H1 (cell line): Measurements from ENCODE around the gene SLC25A22. TPM values are rescaled to one million over a fixed set of nuclear protein-coding genes. Genes with fewer than 3 reads are reported as not detected.
A peak's percentile ranks its signal among the peaks of the same experiment; 100 is the strongest.

Source experiments
- CTCF ChIA-PET: fragments of 300-600 bp; sonication (Branson Sonifier 250); formaldehyde crosslinking; loops from one replicate; lab custom pipeline; 2021; ENCODE audit not compliant: partially characterized antibody; lab: Charles Lee
- POLR2A ChIA-PET: fragments of 300-600 bp; sonication (Branson Sonifier 250); formaldehyde crosslinking; loops from one replicate; lab custom pipeline; 2021; ENCODE audit warnings: inconsistent platforms; ENCODE audit not compliant: partially characterized antibody; lab: Charles Lee
- DNase-seq, 2 experiments: peaks; one replicate each; pipeline versions ENCODE4 v3.0.0 to v3.0.0-alpha.2; 2010 to 2022; ENCODE audit warnings: low spot score in 2 of 2, low read depth in 1 of 2, mixed read lengths in 1 of 2
- FAIRE-seq: peaks from 2 replicates; lab custom pipeline; 2011; peaks lifted over from hg19 to GRCh38; lab: Jason Lieb, UNC
- H2AFZ ChIP-seq: 2 replicates; pipeline ENCODE4 v1.8.1; 2012; ENCODE audit warnings: low read length, inconsistent platforms
- H2AK5ac ChIP-seq: 2 replicates; pipeline ENCODE4 v1.6.1; 2013; ENCODE audit warnings: low read depth, low read length
- H2BK120ac ChIP-seq: replicated peaks from 2 replicates; pipeline ENCODE3; 2013; ENCODE audit warnings: low read depth, low read length, inconsistent platforms
- H2BK12ac ChIP-seq: 2 replicates; pipeline ENCODE4 v1.6.1; 2013; ENCODE audit warnings: low read depth, low read length
- H2BK15ac ChIP-seq: 2 replicates; pipeline ENCODE4 v1.6.1; 2013; ENCODE audit warnings: low read length
- H2BK20ac ChIP-seq: 2 replicates; pipeline ENCODE4 v1.6.1; 2013; ENCODE audit warnings: low read length
- H2BK5ac ChIP-seq: 2 replicates; pipeline ENCODE4 v1.6.1; 2013; ENCODE audit warnings: low read depth, low read length
- H3K14ac ChIP-seq: 2 replicates; pipeline ENCODE4 v1.6.1; 2013; ENCODE audit warnings: inconsistent platforms; ENCODE audit not compliant: insufficient read length
- H3K18ac ChIP-seq: 2 replicates; pipeline ENCODE4 v1.6.1; 2013; ENCODE audit warnings: low read length; ENCODE audit errors: extremely low read depth
- H3K23ac ChIP-seq: 2 replicates; pipeline ENCODE4 v1.6.1; 2013; ENCODE audit warnings: inconsistent platforms; ENCODE audit not compliant: insufficient read length
- H3K23me2 ChIP-seq: 2 replicates; pipeline ENCODE4 v1.6.1; 2013; ENCODE audit warnings: low read depth, low read length
- H3K27ac ChIP-seq: 2 replicates; pipeline ENCODE4 v1.6.1; 2011; ENCODE audit warnings: low read depth, low read length, inconsistent platforms
- H3K27me3 ChIP-seq, 4 experiments: replicated peaks in 1 of 4; 1 replicate in 1 of 4; 2 replicates in 3 of 4; pipeline versions ENCODE4 v1.6.1 to v1.8.1; 2011 to 2013; ENCODE audit warnings: low read length in 3 of 4, mild to moderate bottlenecking in 3 of 4, inconsistent platforms in 2 of 4, mixed read lengths in 2 of 4, moderate library complexity in 1 of 4; ENCODE audit not compliant: control insufficient read depth in 3 of 4, insufficient read depth in 3 of 4; ENCODE audit errors: extremely low read depth in 1 of 4
- H3K36me3 ChIP-seq, 4 experiments: 2 replicates each; pipeline versions ENCODE4 v1.6.1 to v1.8.1; 2011 to 2013; ENCODE audit warnings: mild to moderate bottlenecking in 4 of 4, low read length in 3 of 4, moderate library complexity in 2 of 4, control low read depth in 1 of 4, inconsistent platforms in 1 of 4; ENCODE audit not compliant: insufficient read depth in 4 of 4, control insufficient read depth in 2 of 4
- H3K4ac ChIP-seq: replicated peaks from 2 replicates; pipeline ENCODE3; 2013; ENCODE audit warnings: low read length, low read depth, mixed read lengths, inconsistent platforms; ENCODE audit not compliant: insufficient read length
- H3K4me1 ChIP-seq, 4 experiments: replicated peaks in 1 of 4; 1 replicate in 1 of 4; 2 replicates in 3 of 4; pipeline versions ENCODE4 v1.6.1 to v1.8.1; 2011 to 2013; ENCODE audit warnings: low read length in 3 of 4, inconsistent platforms in 2 of 4, mixed read lengths in 1 of 4; ENCODE audit not compliant: insufficient read depth in 4 of 4, control insufficient read depth in 3 of 4
- H3K4me2 ChIP-seq, 2 experiments: 2 replicates each; pipeline versions ENCODE4 v1.6.1 to v1.8.1; 2011 to 2013; ENCODE audit warnings: low read depth in 2 of 2, low read length in 2 of 2, control low read depth in 1 of 2, inconsistent platforms in 1 of 2, mild to moderate bottlenecking in 1 of 2; ENCODE audit not compliant: insufficient read depth in 1 of 2
- H3K4me3 ChIP-seq, 4 experiments: fragments of 200-600, 300-600 bp in 1 of 4; sonication (generic), shearing (Covaris generic), sonication (Bioruptor Twin) in 1 of 4; 2 replicates each; pipeline versions ENCODE4 v1.5.1 to v1.8.1; 2011 to 2016; ENCODE audit warnings: low read length in 4 of 4, low read depth in 3 of 4, control low read depth in 2 of 4, inconsistent platforms in 2 of 4, mild to moderate bottlenecking in 2 of 4, mixed read lengths in 1 of 4, moderate library complexity in 1 of 4; ENCODE audit not compliant: insufficient read depth in 2 of 4; ENCODE audit errors: extremely low read depth in 1 of 4
- H3K56ac ChIP-seq: replicated peaks from 2 replicates; pipeline ENCODE3; 2013; ENCODE audit warnings: low read depth, mild to moderate bottlenecking, mixed read lengths, low read length, inconsistent platforms; ENCODE audit not compliant: insufficient read length
- H3K79me1 ChIP-seq: 2 replicates; pipeline ENCODE4 v1.6.1; 2013; ENCODE audit warnings: low read depth, low read length, control low read depth
- H3K79me2 ChIP-seq, 2 experiments: 2 replicates each; pipeline versions ENCODE4 v1.6.1 to v1.8.1; 2012 to 2013; ENCODE audit warnings: low read length in 2 of 2, mild to moderate bottlenecking in 2 of 2, inconsistent platforms in 1 of 2; ENCODE audit not compliant: insufficient read depth in 2 of 2, control insufficient read depth in 1 of 2
- H3K9ac ChIP-seq, 4 experiments: replicated peaks in 1 of 4; 1 replicate in 1 of 4; 2 replicates in 3 of 4; pipeline versions ENCODE4 v1.6.1 to v1.8.1; 2011 to 2013; ENCODE audit warnings: low read depth in 3 of 4, low read length in 3 of 4, control low read depth in 2 of 4, mild to moderate bottlenecking in 2 of 4, moderate library complexity in 2 of 4, inconsistent platforms in 1 of 4; ENCODE audit errors: extremely low read depth in 1 of 4
- H3K9me3 ChIP-seq, 2 experiments: 2 replicates each; pipeline versions ENCODE4 v1.6.1 to v1.8.1; 2012 to 2013; ENCODE audit warnings: mild to moderate bottlenecking in 2 of 2, moderate library complexity in 2 of 2, control low read depth in 1 of 2, inconsistent platforms in 1 of 2, low read depth in 1 of 2, low read length in 1 of 2, mixed read lengths in 1 of 2; ENCODE audit not compliant: insufficient read depth in 2 of 2
- H4K20me1 ChIP-seq, 2 experiments: replicated peaks in 1 of 2; 2 replicates each; pipeline versions ENCODE3 to v1.8.1; 2011 to 2013; ENCODE audit warnings: inconsistent platforms in 2 of 2, low read length in 2 of 2, mild to moderate bottlenecking in 1 of 2; ENCODE audit not compliant: insufficient read depth in 2 of 2, control insufficient read depth in 1 of 2
- H4K5ac ChIP-seq: 2 replicates; pipeline ENCODE4 v1.6.1; 2013; ENCODE audit warnings: low read length, low read depth, mixed read lengths, inconsistent platforms; ENCODE audit not compliant: insufficient read length
- H4K8ac ChIP-seq: 2 replicates; pipeline ENCODE4 v1.8.0; 2013; ENCODE audit warnings: mild to moderate bottlenecking, moderate library complexity, low read length, inconsistent platforms; ENCODE audit not compliant: insufficient read depth; ENCODE audit errors: extremely low read depth
- H4K91ac ChIP-seq: replicated peaks from 2 replicates; pipeline ENCODE3; 2013; ENCODE audit warnings: low read length, mixed read lengths, inconsistent platforms; ENCODE audit not compliant: insufficient read length
- EZH2 ChIP-seq: fragments of 200-600 bp; sonication (generic); IDR thresholded peaks from 2 replicates; pipeline ENCODE4 v1.7.1; 2012; ENCODE audit warnings: low read depth, mild to moderate bottlenecking, moderate library complexity, low read length, inconsistent platforms; ENCODE audit not compliant: severe bottlenecking
- NANOG ChIP-seq: IDR thresholded peaks from 2 replicates; pipeline ENCODE4 v1.6.1; 2011; ENCODE audit warnings: low read length, low read depth, mild to moderate bottlenecking, inconsistent platforms; ENCODE audit not compliant: insufficient read depth, poor library complexity, severe bottlenecking
- POLR2AphosphoS5 ChIP-seq: IDR thresholded peaks from 2 replicates; pipeline ENCODE4 v1.6.1; 2011; ENCODE audit warnings: low read depth, low read length
- TAF1 ChIP-seq: IDR thresholded peaks from 2 replicates; pipeline ENCODE4 v1.6.1; 2011; ENCODE audit warnings: mild to moderate bottlenecking, low read depth, low read length
- TCF12 ChIP-seq: IDR thresholded peaks from 2 replicates; pipeline ENCODE4 v1.6.1; 2011; ENCODE audit warnings: low read depth, mild to moderate bottlenecking, low read length
- WGBS, 2 experiments: shearing (Covaris generic) in 1 of 2; methylation state at CpG; one replicate each; pipeline versions ENCODE4 v1.1.6 to v1.1.7; 2013 to 2015; ENCODE audit warnings: low lambda C conversion rate in 2 of 2, mixed read lengths in 2 of 2, inconsistent platforms in 1 of 2, low coverage in 1 of 2, missing lambda C conversion rate in 1 of 2; ENCODE audit not compliant: insufficient replicate concordance in 2 of 2, insufficient coverage in 1 of 2, insufficient read length in 1 of 2; ENCODE audit errors: extremely low coverage in 1 of 2, missing lambda C conversion rate in 1 of 2; 5-methylcytosine and 5-hydroxymethylcytosine counted together
- polyA plus RNA-seq, 7 experiments: library from polyadenylated mRNA; depleted of rRNA in 3 of 7; stranded (reverse) in 5 of 7; unstranded in 2 of 7; fragments of >200 nt in 5 of 7; fragments of 200-250 nt in 2 of 7; gene quantifications; 1 replicate in 5 of 7; 2 replicates in 1 of 7; 4 replicates in 1 of 7; pipeline versions ENCODE4 v1.2.1 to v1.2.3, GENCODE V29; 2011 to 2013; ENCODE audit warnings: missing spikeins in 2 of 7, mixed read lengths in 2 of 7
- total RNA-seq: library from RNA; stranded (reverse); fragmentation: NEBNext Ultra II Directional; extraction: Animal tissue kit (Norgen Biotek cat#: 25700); gene quantifications from 2 replicates; pipeline ENCODE4 v1.2.1, GENCODE V29; 2021

The SLC25A22 gene
- total and polyA plus RNA-seq, 2 of the 8 experiments (the other 6 are each of a cell fraction or from before 2014, with no cell fraction given): 31.5 to 48.0 TPM

DNA sequence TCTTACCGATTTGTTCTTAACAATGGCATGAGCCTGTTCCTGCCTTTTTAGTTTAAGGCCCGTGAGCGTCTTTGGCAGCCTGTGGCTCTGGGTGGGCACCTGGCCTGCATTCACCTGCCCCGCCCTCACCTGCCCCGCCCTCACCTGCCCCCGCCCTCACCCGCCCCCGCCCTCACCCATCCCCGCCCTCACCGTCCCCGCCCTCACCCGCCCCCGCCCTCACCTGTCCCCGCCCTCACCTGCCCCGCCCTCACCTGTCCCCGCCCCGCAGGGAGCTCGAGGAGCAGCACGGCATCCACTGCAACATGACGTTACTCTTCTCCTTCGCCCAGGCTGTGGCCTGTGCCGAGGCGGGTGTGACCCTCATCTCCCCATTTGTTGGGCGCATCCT lies 35.0 kb downstream of the SLC25A22 start:
- no peak overlapping the region; the same call in 1 of the 2 replicates for H2AK5ac ChIP-seq
- H3K27ac ChIP-seq: peak overlapping the region; percentile 61; the same call in 1 of the 2 replicates
- no peak overlapping the region for H2AFZ ChIP-seq
- no peak overlapping the region for H3K9ac ChIP-seq
- H3K18ac ChIP-seq: no peak overlapping the region
- no peak overlapping the region for H3K23ac ChIP-seq
- H2BK5ac ChIP-seq: peak overlapping the region; percentile 85
- ChIA-PET POLR2A (interaction anchor here (0.7 to 35.3 kb wide), 18 partner anchors 4 to 313 kb away, joined by 3 to 636 read pairs (median 4); partner anchors contain the start of genes CDHR5, CEND1, DEAF1 and GATD1), CTCF (interaction anchor here (0.6 to 26.9 kb wide), 17 partner anchors 9 to 199 kb away, joined by 3 to 395 read pairs (median 3); partner anchors contain the start of gene TALDO1)
- H4K20me1 ChIP-seq: peaks cover 13 to 35% of the 10 kb centered on the region in 2 experiments
- no peak overlapping the region for H3K56ac ChIP-seq
- no peaks in the 10 kb centered on the region for H3K23me2 ChIP-seq
- H3K14ac ChIP-seq: no peak overlapping the region
- no peak overlapping the region for H3K4me3 ChIP-seq
- H3K9me3 ChIP-seq: no peaks in the 10 kb centered on the region
- no peak for DNase-seq
- no peak overlapping the region; the same call in 1 of the 2 replicates for H4K8ac ChIP-seq
- H3K27me3 ChIP-seq: no peaks in the 10 kb centered on the region
- H3K4ac ChIP-seq: no peak overlapping the region
- FAIRE-seq: no peak
- no peak for TF ChIP-seq EZH2
- no peak for TF ChIP-seq TCF12
- no peak for TF ChIP-seq TAF1
- TF ChIP-seq POLR2AphosphoS5: peak; percentile 21; the same call in 1 of the 2 replicates
- TF ChIP-seq NANOG: no peak
- TF ChIP-seq, all 59 proteins: peak for 1
- Histone ChIP-seq H2BK120ac (peak overlapping the region; percentile 33), H4K91ac (no peak overlapping the region), H3K79me1 (peaks cover 7% of the 10 kb centered on the region; the same call in 1 of the 2 replicates), H2BK15ac (no peak overlapping the region), H3K36me3 (peaks cover 32 to 68% (median 38%) of the 10 kb centered on the region in 4 experiments), H4K5ac (no peak overlapping the region), H2BK12ac (no peak overlapping the region), H3K4me2 (peak overlapping the region in 1 of 2 experiments; percentile 11; a peak in 1 of 4 replicates), H2BK20ac (no peak overlapping the region), H3K79me2 (no peaks in the 10 kb centered on the region), H3K4me1 (peaks cover 0 to 12% (median 7%) of the 10 kb centered on the region in 4 experiments; a peak in 6 of 7 replicates)
- 66% methylated on average over 4 of the region's 24 CpGs; no CpG with 5 or more reads in 1 of the 2 experiments for WGBS, 2 experiments
